GM12873 (cell line): ENCODE results near the gene CHDH.

ENCODE experiments used
- CTCF ChIP-seq: IDR thresholded peaks from 2 replicates; pipeline ENCODE4 v1.5.1; 2012; ENCODE audit warnings: low read depth, mild to moderate bottlenecking, moderate library complexity, low read length, control low read depth; ENCODE audit not compliant: insufficient read depth; ENCODE audit errors: missing control alignments

Gene CHDH

GRCh38 chr3:53885239-53885638 lies 39.0 kb upstream of the CHDH start:
- no peak for TF ChIP-seq CTCF

GRCh38 chr3:53884623-53885022 lies 38.4 kb upstream of the CHDH start:
- no peak for TF ChIP-seq CTCF

GRCh38 chr3:53883008-53883407 lies 36.8 kb upstream of the CHDH start:
- no peak for TF ChIP-seq CTCF

GRCh38 chr3:53881691-53882593 lies 35.7 kb upstream of the CHDH start, which contains the start of gene ACTR8:
ACTR8 (minus strand) TSS chr3:53882152; CDS start chr3:53882101, 51 bp downstream.
- TF ChIP-seq CTCF, result no peak

- no peak for TF ChIP-seq CTCF
Observed at GRCh38 chr3:53880396-53881345, 34.5 kb upstream of the CHDH start.

GRCh38 chr3:53865732-53866499 lies 19.7 kb upstream of the CHDH start:
- TF ChIP-seq CTCF, result no peak
